Measurements from ENCODE around the gene EPHA7. TPM values are rescaled to one million over a fixed set of nuclear protein-coding genes. Genes with fewer than 3 reads are reported as not detected.

Gene EPHA7
- total RNA-seq, 1 donor from 2014 or later: 55.4 TPM

DNA sequence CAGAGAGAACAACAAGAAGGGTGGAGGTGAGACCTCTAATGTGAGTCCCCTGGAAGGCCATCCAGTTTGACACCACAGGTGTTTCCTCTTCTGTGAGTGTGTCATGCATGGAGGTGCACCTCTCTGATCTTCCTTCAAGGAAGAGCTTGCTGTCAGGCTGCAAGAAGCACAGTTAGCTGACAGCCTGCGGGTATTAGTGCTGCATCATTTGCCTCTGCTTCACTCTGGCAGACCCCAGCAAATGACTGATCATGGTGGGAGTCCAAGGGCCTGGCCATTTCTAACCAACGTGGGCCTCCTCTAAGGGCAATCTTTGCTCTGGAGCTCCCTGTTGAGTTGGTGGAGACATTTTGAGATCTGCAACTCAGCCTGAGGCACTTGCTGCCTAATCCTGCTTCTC, 206.3 kb downstream of the EPHA7 start:
- TF ChIP-seq, protein P1, sequence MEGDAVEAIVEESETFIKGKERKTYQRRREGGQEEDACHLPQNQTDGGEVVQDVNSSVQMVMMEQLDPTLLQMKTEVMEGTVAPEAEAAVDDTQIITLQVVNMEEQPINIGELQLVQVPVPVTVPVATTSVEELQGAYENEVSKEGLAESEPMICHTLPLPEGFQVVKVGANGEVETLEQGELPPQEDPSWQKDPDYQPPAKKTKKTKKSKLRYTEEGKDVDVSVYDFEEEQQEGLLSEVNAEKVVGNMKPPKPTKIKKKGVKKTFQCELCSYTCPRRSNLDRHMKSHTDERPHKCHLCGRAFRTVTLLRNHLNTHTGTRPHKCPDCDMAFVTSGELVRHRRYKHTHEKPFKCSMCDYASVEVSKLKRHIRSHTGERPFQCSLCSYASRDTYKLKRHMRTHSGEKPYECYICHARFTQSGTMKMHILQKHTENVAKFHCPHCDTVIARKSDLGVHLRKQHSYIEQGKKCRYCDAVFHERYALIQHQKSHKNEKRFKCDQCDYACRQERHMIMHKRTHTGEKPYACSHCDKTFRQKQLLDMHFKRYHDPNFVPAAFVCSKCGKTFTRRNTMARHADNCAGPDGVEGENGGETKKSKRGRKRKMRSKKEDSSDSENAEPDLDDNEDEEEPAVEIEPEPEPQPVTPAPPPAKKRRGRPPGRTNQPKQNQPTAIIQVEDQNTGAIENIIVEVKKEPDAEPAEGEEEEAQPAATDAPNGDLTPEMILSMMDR (IDR thresholded peaks at IDR 0.05): no peak
- H3K4me1 Mint-ChIP-seq (ENCODE audit: low read depth): peaks cover 17% of the 10 kb centered on the region
- peaks cover 16% of the 10 kb centered on the region for H3K9me3 Mint-ChIP-seq (ENCODE audit: low read depth)
- H3K4me3 Mint-ChIP-seq (ENCODE audit: unreplicated experiment): no peak overlapping the region
- no peaks in the 10 kb centered on the region for H3K27me3 Mint-ChIP-seq (ENCODE audit: low read depth)
- H3K36me3 Mint-ChIP-seq (ENCODE audit: low read depth): peaks cover 2% of the 10 kb centered on the region
- no peak for DNase-seq (ENCODE audit: low spot score)
- no peak overlapping the region for H3K27ac Mint-ChIP-seq (ENCODE audit: unreplicated experiment)

DNA sequence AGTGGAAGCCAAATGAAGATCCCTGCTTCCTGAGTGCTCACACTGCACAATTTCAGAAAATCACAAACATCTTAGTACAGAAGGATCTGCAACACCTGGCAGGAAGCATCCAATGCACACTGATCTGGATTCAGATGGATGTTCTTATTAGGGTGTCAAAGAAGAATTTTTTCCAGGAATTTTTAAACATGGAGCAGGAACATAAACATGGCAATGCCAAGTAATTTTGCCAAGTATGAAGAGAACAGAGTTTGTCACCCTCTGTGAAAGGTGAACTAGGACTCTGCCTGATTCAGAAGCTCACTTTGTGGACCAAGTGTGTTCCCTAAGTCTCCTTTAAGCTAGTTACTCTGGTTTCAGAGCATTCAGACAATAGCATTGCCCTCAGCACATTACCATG, 208.5 kb downstream of the EPHA7 start:
- TF ChIP-seq, protein P1 (IDR thresholded peaks at IDR 0.05): no peak
- no peak for DNase-seq (ENCODE audit: low spot score)
- Mint-ChIP-seq H3K9me3 (ENCODE audit: low read depth) (peaks cover 19% of the 10 kb centered on the region), H3K27ac (ENCODE audit: unreplicated experiment) (no peak overlapping the region), H3K4me1 (ENCODE audit: low read depth) (peaks cover 13% of the 10 kb centered on the region), H3K4me3 (ENCODE audit: unreplicated experiment) (no peak overlapping the region), H3K27me3 (ENCODE audit: low read depth) (no peaks in the 10 kb centered on the region), H3K36me3 (ENCODE audit: low read depth) (peaks cover 2% of the 10 kb centered on the region)

DNA sequence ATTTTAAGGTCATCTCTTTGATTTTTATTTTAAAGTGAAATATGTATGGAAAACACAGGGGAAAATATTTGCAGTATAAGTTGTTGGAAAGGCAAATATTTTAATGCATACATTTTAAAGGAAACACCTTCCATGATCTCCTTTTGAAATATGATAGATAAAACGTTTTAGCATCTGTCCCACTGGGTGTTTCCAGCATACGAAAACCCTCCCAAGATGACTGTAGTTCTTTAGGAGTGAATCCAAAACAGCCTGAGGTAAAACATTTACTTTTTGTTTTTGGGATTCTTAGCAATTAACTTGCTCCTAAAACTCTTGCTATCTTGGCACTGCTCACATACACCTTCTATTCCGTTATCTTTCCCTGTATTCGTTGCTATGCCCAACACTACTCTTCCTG, 210.0 kb downstream of the EPHA7 start:
- H3K36me3 Mint-ChIP-seq (ENCODE audit: low read depth): peaks cover 2% of the 10 kb centered on the region
- no peak overlapping the region for H3K4me3 Mint-ChIP-seq (ENCODE audit: unreplicated experiment)
- no peak overlapping the region for H3K27ac Mint-ChIP-seq (ENCODE audit: unreplicated experiment)
- no peak for DNase-seq (ENCODE audit: low spot score)
- H3K4me1 Mint-ChIP-seq (ENCODE audit: low read depth): peaks cover 13% of the 10 kb centered on the region
- H3K9me3 Mint-ChIP-seq (ENCODE audit: low read depth): peaks cover 20% of the 10 kb centered on the region
- TF ChIP-seq, protein P1 (IDR thresholded peaks at IDR 0.05): no peak
- H3K27me3 Mint-ChIP-seq (ENCODE audit: low read depth): no peaks in the 10 kb centered on the region

DNA sequence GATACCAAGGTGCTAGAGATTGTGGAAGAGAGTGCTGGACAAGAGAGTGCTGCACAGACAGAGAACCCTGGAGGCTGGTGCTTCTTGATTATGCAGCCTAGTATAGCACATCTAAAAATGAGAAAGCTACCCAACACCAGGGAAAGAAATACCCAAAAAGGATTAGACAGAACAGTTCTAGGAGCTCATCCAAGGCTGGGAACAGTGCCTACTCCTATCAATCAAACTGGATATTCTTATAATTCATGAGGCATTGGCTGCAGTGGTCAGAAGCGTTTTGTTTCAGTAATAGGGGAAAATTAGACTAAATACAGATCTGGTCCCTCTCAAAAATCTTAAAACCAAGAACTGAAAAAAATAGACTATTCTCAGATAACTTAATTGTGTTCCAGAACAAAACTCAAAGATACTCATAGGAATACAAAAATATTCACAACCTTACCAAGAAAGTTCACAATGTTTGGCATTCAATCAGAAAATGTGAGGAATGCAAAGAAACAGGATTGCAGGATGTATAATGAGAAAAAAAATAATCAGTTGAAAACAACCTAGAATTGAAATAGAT, 222.9 kb downstream of the EPHA7 start:
- H3K4me1 Mint-ChIP-seq (ENCODE audit: low read depth): peaks cover 11% of the 10 kb centered on the region
- H3K27ac Mint-ChIP-seq (ENCODE audit: unreplicated experiment): no peak overlapping the region
- no peaks in the 10 kb centered on the region for H3K27me3 Mint-ChIP-seq (ENCODE audit: low read depth)

DNA sequence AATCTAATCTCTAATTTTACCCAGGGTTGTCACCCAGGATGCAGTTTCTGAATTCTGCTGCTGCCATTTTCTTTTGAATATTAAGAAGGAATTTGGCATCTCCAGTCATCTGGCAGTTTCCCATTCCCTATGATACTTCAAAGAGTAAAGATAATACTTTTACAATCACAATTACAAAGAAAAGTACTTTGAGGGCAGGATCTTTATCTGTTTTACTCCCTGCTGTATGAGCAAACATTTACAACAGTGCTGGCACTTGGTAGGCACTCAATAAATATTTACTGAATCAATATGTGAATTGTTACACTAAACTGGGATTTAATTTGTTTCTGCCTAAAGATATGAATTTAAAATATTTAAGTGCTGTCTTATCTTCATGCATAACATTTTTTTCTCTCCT, 224.9 kb downstream of the EPHA7 start:
- Mint-ChIP-seq H3K4me3 (ENCODE audit: unreplicated experiment) (no peak overlapping the region), H3K36me3 (ENCODE audit: low read depth) (no peaks in the 10 kb centered on the region), H3K27me3 (ENCODE audit: low read depth) (no peaks in the 10 kb centered on the region), H3K9me3 (ENCODE audit: low read depth) (peaks cover 4% of the 10 kb centered on the region), H3K4me1 (ENCODE audit: low read depth) (peaks cover 11% of the 10 kb centered on the region), H3K27ac (ENCODE audit: unreplicated experiment) (no peak overlapping the region)
- TF ChIP-seq, protein P1 (IDR thresholded peaks at IDR 0.05): no peak
- DNase-seq (ENCODE audit: low spot score): no peak

More for the DNA sequence above, 222.9 kb downstream of the EPHA7 start:
- H3K4me3 Mint-ChIP-seq (ENCODE audit: unreplicated experiment): no peak overlapping the region
- DNase-seq (ENCODE audit: low spot score): no peak
- TF ChIP-seq, protein P1 (IDR thresholded peaks at IDR 0.05): no peak
- peaks cover 4% of the 10 kb centered on the region for H3K9me3 Mint-ChIP-seq (ENCODE audit: low read depth)
- H3K36me3 Mint-ChIP-seq (ENCODE audit: low read depth): no peaks in the 10 kb centered on the region
